GM20431 (cell line): ENCODE data around the gene KRT38.

Experiments used
- in situ Hi-C: fragments of 300-500 bp; cut with MseI, MboI; formaldehyde crosslinking; loops from one replicate; pipeline ENCODE4 v1.15.0; 2020; ENCODE audit warnings: low sequenced_read_pairs; ENCODE audit not compliant: unreplicated experiment

Gene KRT38

GRCh38 chr17:41440531-41441033, at the start of gene KRT38:
KRT38 (minus strand) TSS chr17:41440983; CDS start chr17:41440921, 62 bp downstream.
- in situ Hi-C loops: no loop called here

GRCh38 chr17:41489531-41489930, 48.7 kb upstream of the KRT38 start, which contains the start of gene KRT36:
KRT36 (minus strand) TSS chr17:41489910; CDS start chr17:41489864, 46 bp downstream.
- in situ Hi-C loops: no loop called here

GRCh38 chr17:41486809-41487530, 46.2 kb upstream of the KRT38 start:
- in situ Hi-C loops: no loop called here

GRCh38 chr17:41486316-41486715, 45.5 kb upstream of the KRT38 start:
- in situ Hi-C loops: no loop called here

- in situ Hi-C loops: no loop called here
Observed at GRCh38 chr17:41484920-41485904, 44.4 kb upstream of the KRT38 start.

GRCh38 chr17:41483991-41484826, 43.4 kb upstream of the KRT38 start:
- in situ Hi-C loops: no loop called here

GRCh38 chr17:41483531-41483930, 42.7 kb upstream of the KRT38 start:
- in situ Hi-C loops: no loop called here

GRCh38 chr17:41481036-41481435, 40.3 kb upstream of the KRT38 start, which contains the start of gene KRT35:
KRT35 (minus strand) TSS chr17:41481151; CDS start chr17:41481097, 54 bp downstream.
- in situ Hi-C loops: no loop called here

- in situ Hi-C loops: no loop called here
Observed at GRCh38 chr17:41480581-41480980, 39.8 kb upstream of the KRT38 start.

GRCh38 chr17:41480136-41480535, 39.4 kb upstream of the KRT38 start:
- in situ Hi-C loops: no loop called here

- in situ Hi-C loops: no loop called here
Observed at GRCh38 chr17:41478237-41478636, 37.5 kb upstream of the KRT38 start.

- in situ Hi-C loops: no loop called here
Observed at GRCh38 chr17:41476866-41477815, 36.4 kb upstream of the KRT38 start.

- in situ Hi-C loops: no loop called here
Observed at GRCh38 chr17:41475421-41475820, 34.6 kb upstream of the KRT38 start.

- in situ Hi-C loops: no loop called here
Observed at GRCh38 chr17:41474863-41475262, 34.1 kb upstream of the KRT38 start.

- in situ Hi-C loops: no loop called here
Observed at GRCh38 chr17:41468346-41468745, 27.6 kb upstream of the KRT38 start.

GRCh38 chr17:41467561-41467960, 26.8 kb upstream of the KRT38 start:
- in situ Hi-C loops: no loop called here

GRCh38 chr17:41466988-41467387, 26.2 kb upstream of the KRT38 start, which contains the start of gene KRT32:
KRT32 (minus strand) TSS chr17:41467386; CDS start chr17:41467325, 61 bp downstream.
- in situ Hi-C loops: no loop called here

- in situ Hi-C loops: no loop called here
Observed at GRCh38 chr17:41464682-41465081, 23.9 kb upstream of the KRT38 start.

GRCh38 chr17:41464173-41464572, 23.4 kb upstream of the KRT38 start:
- in situ Hi-C loops: no loop called here
